Measurements from ENCODE around the gene MTOR.

DNA sequence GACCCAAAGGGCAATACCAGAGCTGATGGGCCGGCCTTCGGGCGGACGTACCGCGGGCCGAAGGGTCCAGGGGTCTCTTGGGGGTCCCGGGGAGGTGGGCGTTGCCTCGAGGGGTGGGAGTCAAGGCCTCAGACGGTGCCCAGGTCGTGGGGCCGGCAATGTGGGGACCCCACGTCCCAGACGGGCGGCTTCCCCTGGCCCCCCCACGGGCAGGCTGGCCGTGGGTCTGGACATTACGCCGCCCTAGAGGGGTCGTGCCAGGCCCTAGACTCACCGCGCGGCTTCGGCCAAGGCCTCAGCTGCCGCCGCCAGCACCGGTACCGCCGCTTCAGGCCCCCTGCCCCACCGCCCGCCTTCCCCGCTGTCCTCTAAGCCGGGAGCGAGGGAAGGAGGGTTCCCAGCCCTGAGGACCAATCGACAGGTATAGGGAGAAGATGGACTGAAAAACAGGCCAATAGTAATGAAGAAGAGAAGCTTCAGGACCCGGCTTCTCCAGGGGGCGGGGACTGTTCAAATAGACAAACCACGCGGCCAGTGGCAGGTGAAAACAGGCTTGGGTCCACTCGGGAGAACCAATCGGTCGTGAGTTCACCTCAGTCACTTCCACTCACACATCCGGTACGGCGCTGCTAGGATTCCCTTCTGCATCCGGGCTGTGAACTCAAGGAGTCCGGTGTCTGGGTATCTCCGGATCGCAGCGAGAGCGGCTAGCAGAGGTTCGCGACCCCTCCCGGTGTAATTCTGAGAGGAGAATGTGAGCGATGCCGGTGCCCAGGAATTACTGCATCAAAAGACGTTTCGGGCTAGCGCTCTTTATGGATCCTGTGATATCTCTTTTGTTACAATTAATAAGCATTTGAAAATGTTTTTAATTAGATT, at the start of gene MTOR:
- TF ChIP-seq POLR2A (IDR thresholded peaks at IDR 0.05; ENCODE audit: control extremely low read depth in 1 of 2, low read depth in 2 of 2, low read length in 2 of 2) (peak; percentile 67 to 83), SIN3A (conservative IDR thresholded peaks at IDR 0.05 in 1 of 2, IDR thresholded peaks at IDR 0.05 in 1 of 2; ENCODE audit: low read depth in 1 of 2, low read length in 2 of 2) (0 out of 4 replicates have a peak, but pooled peaks of 1 of the 2 experiments have one; percentile 55), EGR1 (IDR thresholded peaks at IDR 0.05; ENCODE audit: borderline replicate concordance, low read depth, low read length) (no peak)
- TF ChIP-seq, protein P1, sequence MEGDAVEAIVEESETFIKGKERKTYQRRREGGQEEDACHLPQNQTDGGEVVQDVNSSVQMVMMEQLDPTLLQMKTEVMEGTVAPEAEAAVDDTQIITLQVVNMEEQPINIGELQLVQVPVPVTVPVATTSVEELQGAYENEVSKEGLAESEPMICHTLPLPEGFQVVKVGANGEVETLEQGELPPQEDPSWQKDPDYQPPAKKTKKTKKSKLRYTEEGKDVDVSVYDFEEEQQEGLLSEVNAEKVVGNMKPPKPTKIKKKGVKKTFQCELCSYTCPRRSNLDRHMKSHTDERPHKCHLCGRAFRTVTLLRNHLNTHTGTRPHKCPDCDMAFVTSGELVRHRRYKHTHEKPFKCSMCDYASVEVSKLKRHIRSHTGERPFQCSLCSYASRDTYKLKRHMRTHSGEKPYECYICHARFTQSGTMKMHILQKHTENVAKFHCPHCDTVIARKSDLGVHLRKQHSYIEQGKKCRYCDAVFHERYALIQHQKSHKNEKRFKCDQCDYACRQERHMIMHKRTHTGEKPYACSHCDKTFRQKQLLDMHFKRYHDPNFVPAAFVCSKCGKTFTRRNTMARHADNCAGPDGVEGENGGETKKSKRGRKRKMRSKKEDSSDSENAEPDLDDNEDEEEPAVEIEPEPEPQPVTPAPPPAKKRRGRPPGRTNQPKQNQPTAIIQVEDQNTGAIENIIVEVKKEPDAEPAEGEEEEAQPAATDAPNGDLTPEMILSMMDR (IDR thresholded peaks at IDR 0.05; ENCODE audit: control extremely low read depth in 1 of 3, insufficient read depth in 1 of 3, low read depth in 1 of 3, low read length in 3 of 3): peak in 2 of 3 experiments; percentile 27 to 33; a peak in 2 of 4 replicates
- TF ChIP-seq, protein P2, sequence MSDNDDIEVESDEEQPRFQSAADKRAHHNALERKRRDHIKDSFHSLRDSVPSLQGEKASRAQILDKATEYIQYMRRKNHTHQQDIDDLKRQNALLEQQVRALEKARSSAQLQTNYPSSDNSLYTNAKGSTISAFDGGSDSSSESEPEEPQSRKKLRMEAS (IDR thresholded peaks at IDR 0.05): peak; percentile 57; the same call in 1 of the 2 replicates

Data from H1 (cell line).